ENCODE data around the gene PALLD. TPM values are rescaled to one million over a fixed set of nuclear protein-coding genes. Genes with fewer than 3 reads are reported as not detected.

Gene PALLD
- total RNA-seq, 2 experiments from 2014 or later = 0.49 to 0.78 TPM

- no peak for ATAC-seq (ENCODE audit: poor library complexity)
- H3K27me3 Mint-ChIP-seq = peaks cover 38% of the 10 kb centered on the region
- TF ChIP-seq CTCF (IDR thresholded peaks at IDR 0.05) = no peak
Observed at GRCh38 chr4:168652755-168653154, 155.9 kb downstream of the PALLD start.

GRCh38 chr4:168654104-168654847 is 157.4 kb downstream of the PALLD start:
- H3K36me3 Mint-ChIP-seq (ENCODE audit: low read depth) = no peaks in the 10 kb centered on the region
- DNase-seq = no peak
- H3K27ac Mint-ChIP-seq = no peak overlapping the region
- H3K4me3 ChIP-seq (ENCODE audit: low read length) = no peak overlapping the region
- H3K9me3 ChIP-seq (ENCODE audit: control insufficient read depth in 1 of 2, insufficient read depth in 1 of 2, low read length in 2 of 2) = peaks cover 0 to 3% of the 10 kb centered on the region in 2 experiments
- peaks cover 8% of the 10 kb centered on the region for H3K4me1 Mint-ChIP-seq (ENCODE audit: low read depth)
- TF ChIP-seq CTCF (IDR thresholded peaks at IDR 0.05) = no peak
- ChIA-PET POLR2A (no interaction called here), CTCF (no interaction called here)
- ATAC-seq (ENCODE audit: poor library complexity) = no peak
- intact Hi-C loops (cut with DNase I, micrococcal nuclease) = no loop called here
- H3K27me3 Mint-ChIP-seq = peaks cover 40% of the 10 kb centered on the region
- H3K4me1 ChIP-seq (ENCODE audit: insufficient read depth, low read length) = no peaks in the 10 kb centered on the region
- H3K27me3 ChIP-seq (ENCODE audit: control insufficient read depth in 1 of 2, insufficient read depth in 2 of 2, low read length in 2 of 2) = peaks cover 2 to 5% of the 10 kb centered on the region in 2 experiments
- no peak overlapping the region for H3K27ac ChIP-seq (ENCODE audit: low read depth in 1 of 2, low read length in 2 of 2)
- no peaks in the 10 kb centered on the region for H3K36me3 ChIP-seq (ENCODE audit: insufficient read depth, low read length)
- H3K4me3 Mint-ChIP-seq = no peak overlapping the region
- H3K9me3 Mint-ChIP-seq = no peaks in the 10 kb centered on the region

More at GRCh38 chr4:168652755-168653154, 155.9 kb downstream of the PALLD start:
- Mint-ChIP-seq H3K36me3 (ENCODE audit: low read depth) (no peaks in the 10 kb centered on the region), H3K27ac (no peak overlapping the region), H3K4me1 (ENCODE audit: low read depth) (peaks cover 8% of the 10 kb centered on the region), H3K4me3 (no peak overlapping the region), H3K9me3 (no peaks in the 10 kb centered on the region)
- ChIA-PET POLR2A (no interaction called here), CTCF (no interaction called here)
- intact Hi-C loops (cut with DNase I, micrococcal nuclease) = no loop called here
- Histone ChIP-seq H3K27me3 (ENCODE audit: control insufficient read depth in 1 of 2, insufficient read depth in 2 of 2, low read length in 2 of 2) (peaks cover 2 to 9% of the 10 kb centered on the region in 2 experiments), H3K27ac (ENCODE audit: low read depth in 1 of 2, low read length in 2 of 2) (no peak overlapping the region), H3K9me3 (ENCODE audit: control insufficient read depth in 1 of 2, insufficient read depth in 1 of 2, low read length in 2 of 2) (peaks cover 0 to 3% of the 10 kb centered on the region in 2 experiments), H3K4me1 (ENCODE audit: insufficient read depth, low read length) (no peaks in the 10 kb centered on the region), H3K4me3 (ENCODE audit: low read length) (no peak overlapping the region), H3K36me3 (ENCODE audit: insufficient read depth, low read length) (no peaks in the 10 kb centered on the region)
- no peak for DNase-seq

- H3K9me3 Mint-ChIP-seq = no peaks in the 10 kb centered on the region
- H3K27me3 Mint-ChIP-seq = peaks cover 38% of the 10 kb centered on the region
- Histone ChIP-seq H3K4me3 (ENCODE audit: low read length) (no peak overlapping the region), H3K4me1 (ENCODE audit: insufficient read depth, low read length) (no peaks in the 10 kb centered on the region), H3K9me3 (ENCODE audit: control insufficient read depth in 1 of 2, insufficient read depth in 1 of 2, low read length in 2 of 2) (peaks cover 0 to 1% of the 10 kb centered on the region in 2 experiments), H3K27ac (ENCODE audit: low read depth in 1 of 2, low read length in 2 of 2) (no peak overlapping the region), H3K36me3 (ENCODE audit: insufficient read depth, low read length) (no peaks in the 10 kb centered on the region), H3K27me3 (ENCODE audit: control insufficient read depth in 1 of 2, insufficient read depth in 2 of 2, low read length in 2 of 2) (peaks cover 2 to 5% of the 10 kb centered on the region in 2 experiments)
- no peak overlapping the region for H3K4me3 Mint-ChIP-seq
- intact Hi-C loops (cut with DNase I, micrococcal nuclease) = no loop called here
- ATAC-seq (ENCODE audit: poor library complexity) = no peak
- H3K36me3 Mint-ChIP-seq (ENCODE audit: low read depth) = no peaks in the 10 kb centered on the region
- no peak for DNase-seq
- no peak for TF ChIP-seq CTCF (IDR thresholded peaks at IDR 0.05)
- H3K27ac Mint-ChIP-seq = no peak overlapping the region
- ChIA-PET POLR2A (no interaction called here), CTCF (no interaction called here)
- H3K4me1 Mint-ChIP-seq (ENCODE audit: low read depth) = peaks cover 8% of the 10 kb centered on the region
Observed at GRCh38 chr4:168654848-168655174, 158.0 kb downstream of the PALLD start.
